Measurements from ENCODE around the gene TMEM139.

DNA sequence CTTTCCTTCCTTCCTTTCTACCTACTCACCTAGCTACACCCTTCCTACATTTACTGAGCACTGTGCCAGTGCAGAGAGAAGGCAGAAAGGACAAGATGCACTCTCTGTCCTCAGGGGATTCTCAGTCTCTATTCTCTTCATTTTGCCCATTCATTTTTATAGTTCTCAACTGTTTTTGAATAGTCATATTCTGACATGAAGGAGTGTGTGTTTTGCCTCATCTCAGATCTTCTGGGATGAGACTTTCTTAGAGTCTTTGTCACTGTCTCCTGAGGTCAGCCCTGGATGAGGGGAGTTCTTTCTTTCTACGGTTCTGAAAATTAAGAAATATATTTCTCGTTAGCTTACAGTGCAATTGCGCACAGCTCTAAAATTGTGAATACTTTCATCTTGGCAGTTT is 52.5 kb downstream of the TMEM139 start:
- TF ChIP-seq POLR2AphosphoS5 (IDR thresholded peaks at IDR 0.05): no peak
- TF ChIP-seq, protein P1, sequence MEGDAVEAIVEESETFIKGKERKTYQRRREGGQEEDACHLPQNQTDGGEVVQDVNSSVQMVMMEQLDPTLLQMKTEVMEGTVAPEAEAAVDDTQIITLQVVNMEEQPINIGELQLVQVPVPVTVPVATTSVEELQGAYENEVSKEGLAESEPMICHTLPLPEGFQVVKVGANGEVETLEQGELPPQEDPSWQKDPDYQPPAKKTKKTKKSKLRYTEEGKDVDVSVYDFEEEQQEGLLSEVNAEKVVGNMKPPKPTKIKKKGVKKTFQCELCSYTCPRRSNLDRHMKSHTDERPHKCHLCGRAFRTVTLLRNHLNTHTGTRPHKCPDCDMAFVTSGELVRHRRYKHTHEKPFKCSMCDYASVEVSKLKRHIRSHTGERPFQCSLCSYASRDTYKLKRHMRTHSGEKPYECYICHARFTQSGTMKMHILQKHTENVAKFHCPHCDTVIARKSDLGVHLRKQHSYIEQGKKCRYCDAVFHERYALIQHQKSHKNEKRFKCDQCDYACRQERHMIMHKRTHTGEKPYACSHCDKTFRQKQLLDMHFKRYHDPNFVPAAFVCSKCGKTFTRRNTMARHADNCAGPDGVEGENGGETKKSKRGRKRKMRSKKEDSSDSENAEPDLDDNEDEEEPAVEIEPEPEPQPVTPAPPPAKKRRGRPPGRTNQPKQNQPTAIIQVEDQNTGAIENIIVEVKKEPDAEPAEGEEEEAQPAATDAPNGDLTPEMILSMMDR (IDR thresholded peaks at IDR 0.05): no peak
- TF ChIP-seq POLR2A (IDR thresholded peaks at IDR 0.05): no peak
- TF ChIP-seq EP300 (IDR thresholded peaks at IDR 0.05; ENCODE audit: low read depth): no peak

Data from transverse colon (tissue), 4 donors.